GM12801 (cell line): ENCODE results near the gene RYR3.

Experiments
- TF ChIP-seq, protein P1 (sequence below): IDR thresholded peaks from one replicate; pipeline ENCODE4 v1.5.1; 2011; ENCODE audit warnings: control low read depth; ENCODE audit not compliant: insufficient read length; ENCODE audit errors: extremely low read depth

RYR3 gene

DNA sequence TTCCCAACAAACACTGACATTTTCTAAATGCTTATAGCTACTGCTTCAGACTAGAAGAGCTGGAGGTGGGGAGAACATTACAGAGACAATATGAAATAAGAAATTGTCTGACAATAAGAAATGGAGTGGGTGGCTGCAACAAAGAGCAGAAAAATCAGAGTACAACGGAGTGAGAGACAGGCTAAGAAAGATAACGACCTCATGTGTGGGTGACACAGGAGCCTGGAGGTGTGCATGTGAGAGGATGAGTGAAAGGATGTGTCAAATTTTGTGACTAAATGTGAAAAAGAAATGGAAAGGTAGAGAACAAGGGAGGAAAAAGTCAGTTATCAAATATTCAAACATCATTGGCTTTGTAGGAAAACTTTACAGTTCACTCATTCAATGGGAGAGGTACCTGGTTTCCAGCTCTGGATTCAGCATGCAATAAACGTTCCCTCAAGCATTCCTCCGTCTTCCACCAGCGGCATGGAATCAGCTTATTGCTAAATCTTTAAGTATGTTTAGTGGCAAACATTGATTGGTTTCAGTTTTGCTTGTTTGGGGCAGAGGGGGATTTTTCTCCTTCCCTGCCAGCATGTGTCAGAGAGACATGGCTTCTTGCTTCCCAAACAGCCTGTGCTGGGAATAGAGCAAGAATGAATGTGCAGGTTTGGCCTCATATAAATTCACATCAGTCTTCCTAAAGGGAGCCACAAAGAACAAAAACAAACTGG lies 553.8 kb downstream of the RYR3 start:
- TF ChIP-seq, protein P1, sequence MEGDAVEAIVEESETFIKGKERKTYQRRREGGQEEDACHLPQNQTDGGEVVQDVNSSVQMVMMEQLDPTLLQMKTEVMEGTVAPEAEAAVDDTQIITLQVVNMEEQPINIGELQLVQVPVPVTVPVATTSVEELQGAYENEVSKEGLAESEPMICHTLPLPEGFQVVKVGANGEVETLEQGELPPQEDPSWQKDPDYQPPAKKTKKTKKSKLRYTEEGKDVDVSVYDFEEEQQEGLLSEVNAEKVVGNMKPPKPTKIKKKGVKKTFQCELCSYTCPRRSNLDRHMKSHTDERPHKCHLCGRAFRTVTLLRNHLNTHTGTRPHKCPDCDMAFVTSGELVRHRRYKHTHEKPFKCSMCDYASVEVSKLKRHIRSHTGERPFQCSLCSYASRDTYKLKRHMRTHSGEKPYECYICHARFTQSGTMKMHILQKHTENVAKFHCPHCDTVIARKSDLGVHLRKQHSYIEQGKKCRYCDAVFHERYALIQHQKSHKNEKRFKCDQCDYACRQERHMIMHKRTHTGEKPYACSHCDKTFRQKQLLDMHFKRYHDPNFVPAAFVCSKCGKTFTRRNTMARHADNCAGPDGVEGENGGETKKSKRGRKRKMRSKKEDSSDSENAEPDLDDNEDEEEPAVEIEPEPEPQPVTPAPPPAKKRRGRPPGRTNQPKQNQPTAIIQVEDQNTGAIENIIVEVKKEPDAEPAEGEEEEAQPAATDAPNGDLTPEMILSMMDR, result no peak

DNA sequence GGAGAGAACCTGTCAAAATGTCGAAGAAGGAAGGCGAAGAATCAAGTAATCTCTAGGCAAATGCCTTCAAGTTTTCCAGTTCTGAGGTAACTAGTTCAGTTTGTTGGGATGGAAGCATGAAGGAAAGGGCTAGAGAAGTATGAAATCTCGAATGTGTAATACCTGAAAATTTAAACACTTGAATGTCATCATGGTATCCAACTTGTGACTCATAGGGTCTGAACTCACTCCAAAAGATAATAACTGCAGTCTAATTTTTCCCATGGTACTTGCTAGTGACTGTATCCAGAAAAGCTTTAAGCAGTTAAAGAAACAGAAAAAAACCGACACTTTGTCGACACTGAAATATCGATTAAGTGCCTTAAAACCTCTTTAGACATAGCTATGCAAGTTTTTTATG lies 554.6 kb downstream of the RYR3 start:
- TF ChIP-seq, protein P1, result no peak

DNA sequence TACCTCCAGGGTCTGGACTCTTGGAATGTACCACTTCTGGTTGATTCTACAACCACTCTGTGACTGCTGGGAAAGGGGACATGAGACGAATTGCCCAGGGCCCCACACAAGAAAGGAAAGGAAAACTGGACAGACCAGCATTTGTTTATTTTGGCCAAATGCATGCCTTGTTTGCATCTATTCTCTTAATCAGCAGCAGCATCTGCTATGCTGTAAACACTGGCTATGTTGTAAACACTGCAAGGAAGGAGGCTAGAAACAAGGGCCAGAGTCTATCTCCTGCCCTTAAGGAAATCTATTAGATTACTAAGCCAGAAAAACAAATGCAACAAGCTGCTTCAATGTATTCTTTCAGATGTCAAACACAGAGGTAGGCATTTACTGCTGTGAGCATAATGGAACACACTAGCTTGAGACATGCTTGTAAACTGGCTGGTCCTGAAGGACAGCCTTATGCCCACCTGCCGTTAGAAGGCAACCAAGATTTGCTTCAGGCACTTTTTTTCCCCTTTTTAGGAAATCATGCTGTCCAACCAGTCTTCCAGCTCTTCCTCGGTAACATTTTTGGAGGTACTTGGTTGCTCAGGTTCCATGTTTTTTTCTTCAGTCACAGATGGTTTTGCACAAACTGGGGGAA lies 555.5 kb downstream of the RYR3 start:
- TF ChIP-seq, protein P1, result no peak

DNA sequence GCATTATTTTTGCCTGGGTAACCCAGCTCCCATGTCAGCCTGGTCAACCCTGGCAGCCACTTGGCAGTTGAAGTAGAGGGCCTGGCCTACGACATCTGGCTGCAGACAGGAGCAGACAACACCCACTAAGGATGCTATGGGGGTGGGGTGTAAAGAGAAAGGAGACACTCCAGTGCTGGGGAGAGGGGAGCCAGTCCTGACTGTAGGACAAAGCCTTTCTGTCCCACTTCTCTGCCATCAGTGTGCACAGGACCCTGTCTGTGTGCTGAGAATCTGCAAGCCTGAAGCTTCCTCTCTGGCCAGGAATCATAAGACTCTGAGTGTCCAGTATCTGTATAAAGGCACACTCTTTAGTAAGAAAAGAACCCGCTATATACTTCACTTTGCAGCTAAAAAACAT lies 561.2 kb downstream of the RYR3 start:
- TF ChIP-seq, protein P1, result no peak

GRCh38 chr15:33872416-33873106 lies 561.8 kb downstream of the RYR3 start:
- TF ChIP-seq, protein P1, result no peak

DNA sequence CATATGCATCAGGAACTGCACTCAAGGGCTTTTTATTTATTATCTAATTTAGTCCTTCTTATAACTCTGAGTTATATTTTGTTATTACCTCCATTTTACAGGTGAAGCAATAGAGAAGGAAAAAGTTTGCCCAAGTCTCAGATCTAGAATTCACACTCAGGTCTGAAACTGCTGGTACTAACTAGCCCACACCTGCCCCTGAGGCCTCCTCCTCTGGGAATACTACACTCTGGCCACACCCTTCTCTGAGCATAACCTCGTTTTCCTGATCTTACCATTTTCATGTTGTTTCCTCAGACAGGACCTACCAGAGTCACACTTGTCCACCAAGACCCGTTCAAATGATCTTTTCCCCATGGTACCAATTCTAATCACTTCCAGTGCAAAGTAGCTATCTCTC lies 563.4 kb downstream of the RYR3 start:
- TF ChIP-seq, protein P1, result no peak

GRCh38 chr15:33882921-33883320 lies 572.2 kb downstream of the RYR3 start:
- TF ChIP-seq, protein P1, result no peak
